Measurements from ENCODE around the gene GNG4. TPM values are rescaled to one million over a fixed set of nuclear protein-coding genes. Genes with fewer than 3 reads are reported as not detected.

Gene GNG4
- total and polyA plus RNA-seq, 2 donors (not counting 1 experiment from before 2014, with no cell fraction given) = 0.52 TPM; not detected in 1

DNA sequence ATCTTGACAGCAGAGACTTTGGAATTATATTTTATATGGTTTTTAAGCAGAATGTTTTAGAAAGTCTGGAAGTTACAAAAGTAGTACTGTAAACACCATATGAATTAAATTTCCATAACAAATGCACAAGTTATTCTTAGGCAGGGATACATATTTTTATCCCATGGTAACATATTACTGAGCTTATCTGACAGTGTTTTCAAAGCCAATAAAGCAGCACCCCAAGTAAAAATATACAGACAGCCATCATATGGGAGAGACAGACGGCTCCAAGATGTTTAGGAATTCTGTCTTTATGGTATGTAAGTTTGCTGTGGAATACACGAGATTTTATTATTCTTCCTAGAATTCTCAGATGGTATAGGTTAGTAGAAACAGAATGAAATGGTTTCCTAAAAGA is 12.0 kb upstream of the GNG4 start:
- WGBS (ENCODE audit: insufficient coverage) = no CpG with 5 or more reads among the region's 2 CpGs
- no peak for ATAC-seq (ENCODE audit: low read depth)

DNA sequence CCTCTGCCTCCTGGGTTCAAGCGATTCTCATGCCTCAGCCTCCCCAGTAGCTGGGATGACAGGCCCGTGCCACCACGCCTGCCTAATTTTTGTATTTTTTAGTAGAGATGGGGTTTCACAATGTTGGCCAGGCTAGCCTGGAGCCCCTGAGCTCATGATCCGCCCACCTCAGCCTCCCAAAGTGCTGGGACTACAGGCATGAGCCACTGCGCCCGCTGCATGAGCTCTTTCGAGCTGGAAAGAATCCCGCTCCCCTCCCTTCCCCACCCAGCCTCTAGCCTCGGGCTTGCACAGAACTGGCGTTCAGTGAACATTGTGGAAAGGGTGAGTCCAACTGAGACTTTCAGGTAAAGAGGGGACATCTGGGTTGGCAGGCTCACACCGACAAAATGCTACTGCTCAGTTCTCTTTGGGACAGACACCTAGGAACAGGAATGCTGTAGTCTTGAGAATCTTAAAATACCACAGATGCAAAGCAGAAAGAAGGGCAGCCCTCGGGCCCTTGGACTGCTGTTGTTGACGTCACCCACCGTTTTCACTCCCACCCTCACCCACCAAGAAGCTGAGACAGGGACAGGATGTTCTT is 9.7 kb upstream of the GNG4 start:
- Histone ChIP-seq H3K36me3 (replicated peaks in 1 of 2; ENCODE audit: control extremely low read depth in 1 of 2, control insufficient read depth in 1 of 2, extremely low read depth in 1 of 2, insufficient read depth in 2 of 2, low read length in 1 of 2) (peaks cover 12 to 23% of the 10 kb centered on the region in 2 experiments), H3K4me3 (ENCODE audit: control extremely low read depth in 1 of 5, extremely low read depth in 1 of 5, insufficient read depth in 1 of 5, low read depth in 2 of 5, low read length in 4 of 5) (no peak overlapping the region), H3K9ac (ENCODE audit: low read length) (no peak overlapping the region), H3K79me2 (ENCODE audit: control insufficient read depth, insufficient read depth, low read length) (no peaks in the 10 kb centered on the region), H2AFZ (ENCODE audit: insufficient read depth, low read depth, low read length, poor library complexity, severe bottlenecking) (no peak overlapping the region), H4K20me1 (ENCODE audit: control insufficient read depth, insufficient read depth, low read length, poor library complexity, severe bottlenecking) (no peaks in the 10 kb centered on the region), H3K27me3 (replicated peaks in 1 of 4; ENCODE audit: control extremely low read depth in 1 of 4, control insufficient read depth in 3 of 4, insufficient read depth in 4 of 4, low read length in 3 of 4) (no peaks in the 10 kb centered on the region), H3K27ac (ENCODE audit: low read length in 2 of 2) (no peak overlapping the region), H3K4me2 (replicated peaks; ENCODE audit: low read depth, low read length, poor library complexity, severe bottlenecking) (no peak overlapping the region), H3K9me3 (ENCODE audit: control extremely low read depth in 1 of 3, control insufficient read depth in 2 of 3, insufficient read depth in 1 of 3, low read length in 2 of 3) (no peaks in the 10 kb centered on the region), H3K4me1 (ENCODE audit: control insufficient read depth in 2 of 2, insufficient read depth in 2 of 2, low read length in 2 of 2) (no peaks in the 10 kb centered on the region)
- H3K27me3 Mint-ChIP-seq = peaks cover 6% of the 10 kb centered on the region
- peaks cover under 1% of the 10 kb centered on the region for H3K9me3 Mint-ChIP-seq (ENCODE audit: insufficient read depth)
- no peak overlapping the region for H3K4me3 Mint-ChIP-seq
- POLR2A ChIA-PET = no interaction called here
- no peak for DNase-seq
- TF ChIP-seq, protein P1, sequence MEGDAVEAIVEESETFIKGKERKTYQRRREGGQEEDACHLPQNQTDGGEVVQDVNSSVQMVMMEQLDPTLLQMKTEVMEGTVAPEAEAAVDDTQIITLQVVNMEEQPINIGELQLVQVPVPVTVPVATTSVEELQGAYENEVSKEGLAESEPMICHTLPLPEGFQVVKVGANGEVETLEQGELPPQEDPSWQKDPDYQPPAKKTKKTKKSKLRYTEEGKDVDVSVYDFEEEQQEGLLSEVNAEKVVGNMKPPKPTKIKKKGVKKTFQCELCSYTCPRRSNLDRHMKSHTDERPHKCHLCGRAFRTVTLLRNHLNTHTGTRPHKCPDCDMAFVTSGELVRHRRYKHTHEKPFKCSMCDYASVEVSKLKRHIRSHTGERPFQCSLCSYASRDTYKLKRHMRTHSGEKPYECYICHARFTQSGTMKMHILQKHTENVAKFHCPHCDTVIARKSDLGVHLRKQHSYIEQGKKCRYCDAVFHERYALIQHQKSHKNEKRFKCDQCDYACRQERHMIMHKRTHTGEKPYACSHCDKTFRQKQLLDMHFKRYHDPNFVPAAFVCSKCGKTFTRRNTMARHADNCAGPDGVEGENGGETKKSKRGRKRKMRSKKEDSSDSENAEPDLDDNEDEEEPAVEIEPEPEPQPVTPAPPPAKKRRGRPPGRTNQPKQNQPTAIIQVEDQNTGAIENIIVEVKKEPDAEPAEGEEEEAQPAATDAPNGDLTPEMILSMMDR (IDR thresholded peaks at IDR 0.05) = no peak
- H3K4me1 Mint-ChIP-seq = no peaks in the 10 kb centered on the region
- WGBS (ENCODE audit: insufficient coverage) = 98% methylated on average over 10 of the region's 14 CpGs
- intact Hi-C loops (cut with micrococcal nuclease) = no loop called here
- H3K27ac Mint-ChIP-seq = no peak overlapping the region
- CTCF ChIA-PET = no interaction called here
- ATAC-seq (ENCODE audit: low read depth) = no peak

More for the DNA sequence above, 12.0 kb upstream of the GNG4 start:
- H2AFZ ChIP-seq (ENCODE audit: insufficient read depth, low read depth, low read length, poor library complexity, severe bottlenecking) = no peak overlapping the region
- no peak overlapping the region for H3K4me3 ChIP-seq (ENCODE audit: control extremely low read depth in 1 of 5, extremely low read depth in 1 of 5, insufficient read depth in 1 of 5, low read depth in 2 of 5, low read length in 4 of 5)
- no peaks in the 10 kb centered on the region for H3K9me3 ChIP-seq (ENCODE audit: control extremely low read depth in 1 of 3, control insufficient read depth in 2 of 3, insufficient read depth in 1 of 3, low read length in 2 of 3)
- H3K36me3 ChIP-seq (replicated peaks in 1 of 2; ENCODE audit: control extremely low read depth in 1 of 2, control insufficient read depth in 1 of 2, extremely low read depth in 1 of 2, insufficient read depth in 2 of 2, low read length in 1 of 2) = peaks cover 12 to 23% of the 10 kb centered on the region in 2 experiments
- H3K4me2 ChIP-seq (replicated peaks; ENCODE audit: low read depth, low read length, poor library complexity, severe bottlenecking) = no peak overlapping the region
- no peak for DNase-seq
- no peak overlapping the region for H3K9ac ChIP-seq (ENCODE audit: low read length)
- H3K27ac Mint-ChIP-seq = no peak overlapping the region
- H4K20me1 ChIP-seq (ENCODE audit: control insufficient read depth, insufficient read depth, low read length, poor library complexity, severe bottlenecking) = no peaks in the 10 kb centered on the region
- no peaks in the 10 kb centered on the region for H3K9me3 Mint-ChIP-seq (ENCODE audit: insufficient read depth)
- TF ChIP-seq EZH2 (IDR thresholded peaks at IDR 0.05; ENCODE audit: borderline replicate concordance, insufficient read depth, low read depth, low read length, poor library complexity, severe bottlenecking) = no peak
- TF ChIP-seq, protein P1 (IDR thresholded peaks at IDR 0.05) = no peak
- H3K27me3 Mint-ChIP-seq = no peaks in the 10 kb centered on the region
- H3K27me3 ChIP-seq (replicated peaks in 1 of 4; ENCODE audit: control extremely low read depth in 1 of 4, control insufficient read depth in 3 of 4, insufficient read depth in 4 of 4, low read length in 3 of 4) = no peaks in the 10 kb centered on the region
- CTCF ChIA-PET = no interaction called here
- no peak overlapping the region for H3K27ac ChIP-seq (ENCODE audit: low read length in 2 of 2)
- no peaks in the 10 kb centered on the region for H3K4me1 ChIP-seq (ENCODE audit: control insufficient read depth in 2 of 2, insufficient read depth in 2 of 2, low read length in 2 of 2)
- no peaks in the 10 kb centered on the region for H3K4me1 Mint-ChIP-seq
- intact Hi-C loops (cut with micrococcal nuclease) = no loop called here
- POLR2A ChIA-PET = no interaction called here
- no peaks in the 10 kb centered on the region for H3K79me2 ChIP-seq (ENCODE audit: control insufficient read depth, insufficient read depth, low read length)
- no peak overlapping the region for H3K4me3 Mint-ChIP-seq

Measured in B cell (primary cell).